ENCODE results near the gene PRL.

The PRL gene

DNA sequence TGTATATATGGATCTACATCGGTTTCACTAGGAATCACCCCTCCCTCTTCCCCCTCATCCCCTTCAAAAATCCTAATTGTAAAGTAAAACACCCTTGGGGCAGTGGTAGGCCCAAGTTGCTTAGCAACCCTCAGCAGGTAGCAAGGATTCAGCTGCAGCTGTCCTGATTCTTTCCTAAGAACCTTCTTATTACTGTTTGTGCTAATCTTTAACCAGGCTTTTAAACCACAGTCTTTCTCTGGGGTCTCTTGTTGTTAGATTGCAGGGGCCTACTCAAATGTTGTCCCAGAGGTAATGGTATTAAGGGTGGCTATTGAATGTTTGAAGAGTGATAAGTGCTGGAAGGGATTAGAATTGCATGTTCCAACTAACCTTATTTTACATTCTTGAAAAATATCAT, 46.4 kb downstream of the PRL start:
- H3K36me3 ChIP-seq (ENCODE audit: control insufficient read depth in 1 of 2, insufficient read depth in 2 of 2, low read length in 2 of 2) = no peaks in the 10 kb centered on the region
- no peak overlapping the region for H3K27ac ChIP-seq (ENCODE audit: low read length)
- no peaks in the 10 kb centered on the region for H3K27me3 ChIP-seq (ENCODE audit: low read depth, low read length)
- no peaks in the 10 kb centered on the region for H3K9me3 ChIP-seq (ENCODE audit: control insufficient read depth in 1 of 2, low read length in 2 of 2)
- no peak overlapping the region for H3K4me3 ChIP-seq (ENCODE audit: low read depth in 1 of 2, low read length in 2 of 2)
- no peaks in the 10 kb centered on the region for H3K4me1 ChIP-seq (ENCODE audit: control insufficient read depth in 1 of 2, insufficient read depth in 2 of 2, low read length in 2 of 2)

DNA sequence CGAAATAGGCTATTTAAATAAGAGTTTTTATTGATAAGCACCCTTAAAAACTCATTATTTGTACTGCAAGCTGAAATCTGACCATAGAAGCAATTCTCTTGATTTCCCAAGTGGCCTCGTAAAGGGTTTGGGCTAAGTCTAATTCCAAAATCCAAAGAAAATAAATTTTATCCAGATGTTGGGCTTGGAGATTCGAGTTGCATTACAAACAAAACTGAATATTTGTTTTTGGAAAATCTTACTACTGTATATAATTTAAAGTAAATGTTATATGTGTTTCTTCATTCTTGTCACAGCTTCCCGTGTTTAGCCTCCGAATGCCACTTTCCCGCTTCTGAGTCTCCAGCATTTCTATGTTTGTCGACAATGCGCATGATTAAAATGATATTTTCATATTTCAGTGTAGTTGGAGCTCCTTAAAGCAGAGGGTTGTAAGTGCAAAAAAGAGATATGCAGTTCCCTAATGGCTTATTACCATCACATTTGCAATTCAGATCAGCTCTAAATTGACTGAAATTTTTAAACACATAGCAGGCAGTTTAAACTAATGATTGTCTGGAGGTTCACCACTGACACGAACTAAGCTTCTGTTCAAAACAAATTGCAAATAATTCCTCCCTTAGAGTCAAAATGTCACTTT, 47.0 kb downstream of the PRL start:
- no peaks in the 10 kb centered on the region for H3K27me3 ChIP-seq (ENCODE audit: low read depth, low read length)
- H3K4me1 ChIP-seq (ENCODE audit: control insufficient read depth in 1 of 2, insufficient read depth in 2 of 2, low read length in 2 of 2) = no peaks in the 10 kb centered on the region
- no peak overlapping the region for H3K4me3 ChIP-seq (ENCODE audit: low read depth in 1 of 2, low read length in 2 of 2)
- no peak overlapping the region for H3K27ac ChIP-seq (ENCODE audit: low read length)
- no peaks in the 10 kb centered on the region for H3K9me3 ChIP-seq (ENCODE audit: control insufficient read depth in 1 of 2, low read length in 2 of 2)
- no peaks in the 10 kb centered on the region for H3K36me3 ChIP-seq (ENCODE audit: control insufficient read depth in 1 of 2, insufficient read depth in 2 of 2, low read length in 2 of 2)

DNA sequence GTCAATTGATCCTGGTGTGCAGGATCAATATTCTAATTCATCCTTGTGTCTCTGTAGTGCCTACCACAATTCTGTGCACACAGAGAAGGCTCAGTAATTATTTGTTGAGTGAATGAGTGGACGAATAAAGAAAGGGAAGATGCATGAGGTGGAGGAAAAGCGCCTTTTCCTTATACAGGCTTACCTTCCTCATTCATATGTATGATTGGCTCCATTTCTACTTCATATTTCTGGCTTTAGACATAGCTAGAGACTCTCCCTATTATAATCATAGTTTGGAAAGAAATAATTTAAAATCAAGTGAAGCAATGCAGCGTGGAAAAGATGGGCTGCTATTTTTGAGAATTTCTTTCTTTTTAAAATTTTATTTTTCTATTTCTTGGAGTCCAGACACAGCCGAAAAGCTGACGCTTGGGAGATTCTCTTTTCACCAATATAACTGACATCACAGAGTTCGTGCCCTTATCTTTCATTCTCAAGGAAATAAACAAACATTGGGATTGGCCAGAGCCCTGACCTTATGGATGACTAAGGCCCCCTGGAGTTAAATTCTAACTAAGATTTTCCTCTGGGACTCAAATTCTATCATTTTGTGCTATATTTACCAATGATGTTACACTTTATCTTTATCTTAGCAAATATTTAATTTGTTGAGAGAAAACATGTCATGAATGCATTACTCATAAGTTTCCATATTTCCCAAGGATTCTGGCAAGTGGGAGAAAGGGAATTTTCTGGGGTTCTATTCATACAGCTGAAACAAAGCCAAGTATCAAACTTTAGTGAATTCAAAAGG, 48.1 kb downstream of the PRL start:
- Histone ChIP-seq H3K9me3 (ENCODE audit: control insufficient read depth in 1 of 2, low read length in 2 of 2) (no peaks in the 10 kb centered on the region), H3K4me3 (ENCODE audit: low read depth in 1 of 2, low read length in 2 of 2) (no peak overlapping the region), H3K27ac (ENCODE audit: low read length) (no peak overlapping the region), H3K4me1 (ENCODE audit: control insufficient read depth in 1 of 2, insufficient read depth in 2 of 2, low read length in 2 of 2) (no peaks in the 10 kb centered on the region), H3K36me3 (ENCODE audit: control insufficient read depth in 1 of 2, insufficient read depth in 2 of 2, low read length in 2 of 2) (no peaks in the 10 kb centered on the region), H3K27me3 (ENCODE audit: low read depth, low read length) (no peaks in the 10 kb centered on the region)

DNA sequence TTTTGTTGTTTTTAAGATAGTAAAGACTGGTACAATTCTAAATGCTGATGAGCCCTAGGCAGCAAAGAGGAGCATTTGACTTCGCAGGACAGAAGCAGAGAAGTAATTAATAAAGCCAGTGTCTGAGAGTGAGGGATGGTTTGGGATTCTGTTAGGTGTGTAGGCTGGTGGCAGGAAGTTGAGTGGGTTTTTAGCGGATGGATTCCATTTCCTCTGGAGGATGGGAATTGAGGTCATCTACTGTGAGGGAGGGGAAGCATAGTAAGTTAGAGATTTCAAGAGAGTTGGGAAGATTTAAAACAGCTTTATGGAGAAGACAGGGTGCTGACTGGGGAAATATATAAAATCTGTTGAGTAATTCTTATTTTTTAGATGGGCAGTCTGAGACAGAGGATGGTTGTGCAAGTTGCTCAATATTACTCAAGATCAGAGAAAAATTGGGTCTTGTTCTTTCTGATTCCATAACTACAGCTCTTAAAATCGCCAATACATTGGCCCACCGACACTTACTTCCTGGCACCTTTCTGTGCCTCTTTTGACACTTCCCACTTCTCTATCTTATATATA, 48.8 kb downstream of the PRL start:
- no peak overlapping the region for H3K27ac ChIP-seq (ENCODE audit: low read length)
- no peaks in the 10 kb centered on the region for H3K9me3 ChIP-seq (ENCODE audit: control insufficient read depth in 1 of 2, low read length in 2 of 2)
- H3K27me3 ChIP-seq (ENCODE audit: low read depth, low read length) = no peaks in the 10 kb centered on the region
- H3K4me3 ChIP-seq (ENCODE audit: low read depth in 1 of 2, low read length in 2 of 2) = no peak overlapping the region
- H3K4me1 ChIP-seq (ENCODE audit: control insufficient read depth in 1 of 2, insufficient read depth in 2 of 2, low read length in 2 of 2) = no peaks in the 10 kb centered on the region
- no peaks in the 10 kb centered on the region for H3K36me3 ChIP-seq (ENCODE audit: control insufficient read depth in 1 of 2, insufficient read depth in 2 of 2, low read length in 2 of 2)

DNA sequence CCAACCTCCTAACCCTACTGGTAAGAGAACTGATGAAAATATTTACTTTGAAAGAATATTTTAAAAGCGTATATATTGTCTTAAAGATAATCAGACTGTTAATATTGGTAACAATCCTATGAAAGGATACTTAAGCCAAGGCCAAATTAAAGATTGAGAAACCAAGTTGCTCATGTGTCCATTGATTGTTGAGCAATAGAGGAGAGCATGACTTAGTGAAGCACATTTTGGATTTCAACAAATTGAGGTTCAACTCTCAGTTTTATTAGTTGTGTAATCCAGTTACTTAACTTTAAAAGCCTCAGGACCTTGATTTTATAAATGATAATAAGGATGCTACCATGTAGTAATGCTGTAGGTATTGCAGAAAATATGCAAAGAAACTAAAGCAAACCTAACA, 56.8 kb downstream of the PRL start:
- Histone ChIP-seq H3K4me3 (ENCODE audit: low read depth in 1 of 2, low read length in 2 of 2) (no peak overlapping the region), H3K27ac (ENCODE audit: low read length) (no peak overlapping the region), H3K36me3 (ENCODE audit: control insufficient read depth in 1 of 2, insufficient read depth in 2 of 2, low read length in 2 of 2) (no peaks in the 10 kb centered on the region), H3K27me3 (ENCODE audit: low read depth, low read length) (no peaks in the 10 kb centered on the region), H3K4me1 (ENCODE audit: control insufficient read depth in 1 of 2, insufficient read depth in 2 of 2, low read length in 2 of 2) (no peaks in the 10 kb centered on the region), H3K9me3 (ENCODE audit: control insufficient read depth in 1 of 2, low read length in 2 of 2) (no peaks in the 10 kb centered on the region)

- H3K4me3 ChIP-seq (ENCODE audit: low read depth in 1 of 2, low read length in 2 of 2) = no peak overlapping the region
- no peaks in the 10 kb centered on the region for H3K27me3 ChIP-seq (ENCODE audit: low read depth, low read length)
- H3K9me3 ChIP-seq (ENCODE audit: control insufficient read depth in 1 of 2, low read length in 2 of 2) = no peaks in the 10 kb centered on the region
- no peaks in the 10 kb centered on the region for H3K4me1 ChIP-seq (ENCODE audit: control insufficient read depth in 1 of 2, insufficient read depth in 2 of 2, low read length in 2 of 2)
- no peak overlapping the region for H3K27ac ChIP-seq (ENCODE audit: low read length)
- no peaks in the 10 kb centered on the region for H3K36me3 ChIP-seq (ENCODE audit: control insufficient read depth in 1 of 2, insufficient read depth in 2 of 2, low read length in 2 of 2)
Observed at GRCh38 chr6:22239261-22239921, 57.4 kb downstream of the PRL start.

DNA sequence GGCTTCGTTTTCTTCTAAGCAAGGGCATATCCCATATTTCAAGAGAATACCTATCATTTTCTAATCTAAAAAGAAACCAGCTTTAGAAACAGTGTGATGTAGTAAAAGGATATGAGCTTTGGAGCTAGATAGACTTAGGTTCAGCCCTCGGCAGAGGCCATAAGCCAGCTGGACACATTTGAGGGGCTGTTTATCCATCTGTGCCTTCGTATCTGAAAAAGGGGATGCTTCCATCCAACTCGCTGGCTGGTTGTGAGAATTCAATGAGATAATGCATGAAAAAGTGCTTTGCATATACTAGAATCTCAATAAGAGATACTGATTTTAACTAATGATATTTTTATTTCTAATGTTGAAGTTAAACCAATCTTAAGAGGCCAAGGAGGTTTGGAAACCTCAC, 58.0 kb downstream of the PRL start:
- no peak overlapping the region for H3K4me3 ChIP-seq (ENCODE audit: low read depth in 1 of 2, low read length in 2 of 2)
- H3K27ac ChIP-seq (ENCODE audit: low read length) = no peak overlapping the region
- no peaks in the 10 kb centered on the region for H3K36me3 ChIP-seq (ENCODE audit: control insufficient read depth in 1 of 2, insufficient read depth in 2 of 2, low read length in 2 of 2)
- H3K27me3 ChIP-seq (ENCODE audit: low read depth, low read length) = no peaks in the 10 kb centered on the region
- no peaks in the 10 kb centered on the region for H3K9me3 ChIP-seq (ENCODE audit: control insufficient read depth in 1 of 2, low read length in 2 of 2)
- H3K4me1 ChIP-seq (ENCODE audit: control insufficient read depth in 1 of 2, insufficient read depth in 2 of 2, low read length in 2 of 2) = no peaks in the 10 kb centered on the region

- Histone ChIP-seq H3K9me3 (ENCODE audit: control insufficient read depth in 1 of 2, low read length in 2 of 2) (no peaks in the 10 kb centered on the region), H3K4me1 (ENCODE audit: control insufficient read depth in 1 of 2, insufficient read depth in 2 of 2, low read length in 2 of 2) (no peaks in the 10 kb centered on the region), H3K4me3 (ENCODE audit: low read depth in 1 of 2, low read length in 2 of 2) (no peak overlapping the region), H3K36me3 (ENCODE audit: control insufficient read depth in 1 of 2, insufficient read depth in 2 of 2, low read length in 2 of 2) (no peaks in the 10 kb centered on the region), H3K27me3 (ENCODE audit: low read depth, low read length) (no peaks in the 10 kb centered on the region), H3K27ac (ENCODE audit: low read length) (no peak overlapping the region)
Observed at GRCh38 chr6:22237526-22237925, 59.3 kb downstream of the PRL start.

All from muscle layer of duodenum (tissue), 2 donors.